GM23338 (cell line): ENCODE results near the gene EPS8. TPM values are rescaled to one million over a fixed set of nuclear protein-coding genes. Genes with fewer than 3 reads are reported as not detected.

Experiments used
- ATAC-seq: fragments of 200-7000 bp; cut with Tn5 transposase; 3 replicates; pipeline ENCODE4 v1.9.1; 2020
- DNase-seq: peaks from one replicate; pipeline ENCODE4 v3.0.0-alpha.2; 2015; ENCODE audit warnings: low spot score
- H2AFZ ChIP-seq: fragments of 200-600 bp; sonication (generic); 2 replicates; pipeline ENCODE4 v1.8.0; 2016; ENCODE audit warnings: antibody characterized with exemption, mild to moderate bottlenecking, moderate library complexity
- H3F3A ChIP-seq: fragments of 200-600 bp; sonication (generic); replicated peaks from 2 replicates; pipeline ENCODE4 v1.8.0; 2017; ENCODE audit warnings: antibody characterized with exemption, mixed run types, low read depth
- H3K27ac ChIP-seq: fragments of 200-600 bp; sonication (generic); 2 replicates; pipeline ENCODE4 v1.6.1; 2016; ENCODE audit warnings: low read depth
- H3K27me3 ChIP-seq: fragments of 200-600 bp; sonication (generic); 2 replicates; pipeline ENCODE4 v1.8.0; 2016; ENCODE audit warnings: mild to moderate bottlenecking, mixed run types, moderate library complexity; ENCODE audit not compliant: insufficient read depth
- H3K36me3 ChIP-seq: fragments of 200-600 bp; sonication (generic); 2 replicates; pipeline ENCODE4 v1.8.0; 2016; ENCODE audit warnings: mild to moderate bottlenecking; ENCODE audit not compliant: insufficient read depth
- H3K4me1 ChIP-seq: fragments of 200-600 bp; sonication (generic); 2 replicates; pipeline ENCODE4 v1.8.0; 2016; ENCODE audit warnings: mild to moderate bottlenecking, moderate library complexity; ENCODE audit not compliant: insufficient read depth
- H3K4me2 ChIP-seq: fragments of 200-600 bp; sonication (generic); 2 replicates; pipeline ENCODE4 v1.7.1; 2017; ENCODE audit warnings: mixed run types
- H3K4me3 ChIP-seq: fragments of 200-600 bp; sonication (generic); 2 replicates; pipeline ENCODE4 v1.6.1; 2016; ENCODE audit warnings: mixed run types
- H3K79me2 ChIP-seq: fragments of 200-600 bp; sonication (generic); replicated peaks from 2 replicates; pipeline ENCODE4 v1.8.0; 2017; ENCODE audit warnings: mild to moderate bottlenecking; ENCODE audit not compliant: insufficient read depth
- H3K9me2 ChIP-seq: fragments of 200-600 bp; sonication (generic); 2 replicates; pipeline ENCODE4 v1.8.0; 2017; ENCODE audit not compliant: insufficient read depth
- H4K20me1 ChIP-seq: fragments of 200-600 bp; sonication (generic); replicated peaks from 2 replicates; pipeline ENCODE4 v1.8.0; 2017; ENCODE audit warnings: mild to moderate bottlenecking; ENCODE audit not compliant: insufficient read depth
- H3K27ac Mint-ChIP-seq: 2 replicates; pipeline ENCODE4 v1.8.0; 2020; ENCODE audit warnings: inconsistent platforms, mild to moderate bottlenecking, moderate library complexity, mixed read lengths
- H3K27me3 Mint-ChIP-seq: 3 replicates; pipeline ENCODE4 v1.8.0; 2022; ENCODE audit warnings: low read depth, mild to moderate bottlenecking, moderate library complexity, mixed read lengths, inconsistent platforms; ENCODE audit not compliant: insufficient read depth, poor library complexity
- H3K36me3 Mint-ChIP-seq: 3 replicates; pipeline ENCODE4 v1.8.0; 2021; ENCODE audit warnings: low read depth, mild to moderate bottlenecking, inconsistent platforms, moderate library complexity, mixed read lengths
- H3K4me1 Mint-ChIP-seq: 3 replicates; pipeline ENCODE4 v1.8.0; 2020; ENCODE audit warnings: mild to moderate bottlenecking, inconsistent platforms, mixed read lengths
- H3K4me3 Mint-ChIP-seq: 3 replicates; pipeline ENCODE4 v1.8.0; 2021; ENCODE audit warnings: moderate library complexity, mild to moderate bottlenecking, inconsistent platforms, mixed read lengths
- H3K9me3 Mint-ChIP-seq: 3 replicates; pipeline ENCODE4 v1.8.0; 2020; ENCODE audit warnings: moderate library complexity, mild to moderate bottlenecking, inconsistent platforms, mixed read lengths
- CREB1 ChIP-seq: fragments of 250-450 bp; sonication (Bioruptor Pico); IDR thresholded peaks from 2 replicates; pipeline ENCODE4 v1.5.0; 2020; ENCODE audit warnings: low read depth, mild to moderate bottlenecking, moderate library complexity
- CTCF ChIP-seq, 2 experiments: fragments of 200-600 bp in 1 of 2; sonication (generic) in 1 of 2; conservative IDR thresholded peaks; 2 replicates each; pipeline versions ENCODE4 v1.5.1 to v1.6.1; 2016 to 2017; ENCODE audit warnings: antibody characterized with exemption in 2 of 2, low read depth in 2 of 2, mild to moderate bottlenecking in 2 of 2, moderate library complexity in 1 of 2
- ETS1 ChIP-seq: IDR thresholded peaks from 2 replicates; pipeline ENCODE4 v1.6.1; 2016; ENCODE audit warnings: antibody characterized with exemption
- EZH2 ChIP-seq: fragments of 200-600 bp; sonication (generic); IDR thresholded peaks from one replicate; pipeline ENCODE4 v1.8.0; 2017; ENCODE audit warnings: antibody characterized with exemption, mild to moderate bottlenecking, low read depth; ENCODE audit not compliant: unreplicated experiment
- EZH2phosphoT487 ChIP-seq: fragments of 200-600 bp; sonication (generic); IDR thresholded peaks from one replicate; pipeline ENCODE4 v1.8.1; 2018; ENCODE audit warnings: antibody characterized with exemption; ENCODE audit not compliant: unreplicated experiment
- NANOG ChIP-seq: IDR thresholded peaks from 2 replicates; pipeline ENCODE4 v1.6.1; 2016; ENCODE audit warnings: antibody characterized with exemption, borderline replicate concordance
- POLR2AphosphoS5 ChIP-seq: IDR thresholded peaks from 2 replicates; pipeline ENCODE4 v1.6.1; 2016; ENCODE audit warnings: antibody characterized with exemption, low read depth
- REST ChIP-seq: IDR thresholded peaks from one replicate; pipeline ENCODE4 v1.6.1; 2018; ENCODE audit warnings: antibody characterized with exemption; ENCODE audit not compliant: unreplicated experiment
- STAT1 ChIP-seq: IDR thresholded peaks from one replicate; pipeline ENCODE4 v1.6.1; 2016; ENCODE audit warnings: antibody characterized with exemption; ENCODE audit not compliant: unreplicated experiment
- ZNF114 ChIP-seq: fragments of 250-450 bp; sonication (Bioruptor Pico); IDR thresholded peaks from 2 replicates; pipeline ENCODE4 v1.5.0; 2020; ENCODE audit warnings: mild to moderate bottlenecking, moderate library complexity
- ZNF331 ChIP-seq: fragments of 250-450 bp; sonication (Bioruptor Pico); IDR thresholded peaks from 2 replicates; pipeline ENCODE4 v1.5.0; 2020; ENCODE audit warnings: low read depth, mild to moderate bottlenecking, moderate library complexity
- polyA plus RNA-seq: library from polyadenylated mRNA; unstranded; fragments of >200 nt; fragmentation: Nextera tagmentation; extraction: Ambion mirVana; gene quantifications from 2 replicates; pipeline ENCODE4 v1.2.1, GENCODE V29; 2016
- total RNA-seq: library from RNA; depleted of rRNA; stranded (reverse); fragments of >200 nt; shearing (Covaris generic); gene quantifications from 2 replicates; pipeline ENCODE4 v1.2.3, GENCODE V29; 2014
- TF ChIP-seq, protein P1 (sequence below): fragments of 250-450 bp; sonication (Bioruptor Pico); IDR thresholded peaks from 2 replicates; pipeline ENCODE4 v1.5.0; 2020; ENCODE audit warnings: mild to moderate bottlenecking, moderate library complexity

Gene EPS8
- total and polyA plus RNA-seq, 2 experiments from 2014 or later, result 3.5 to 5.4 TPM

- H3F3A ChIP-seq, result no peaks in the 10 kb centered on the region
- TF ChIP-seq STAT1 (no peak), ZNF331 (CRISPR knock-in tag) (no peak), CTCF (conservative IDR thresholded peaks at IDR 0.05; ENCODE audit: low read depth in 2 of 2) (no peak), NANOG (no peak), EZH2 (no peak), ZNF114 (CRISPR knock-in tag) (no peak), ETS1 (no peak), CREB1 (CRISPR knock-in tag) (no peak), REST (no peak), EZH2phosphoT487 (no peak), POLR2AphosphoS5 (no peak)
- TF ChIP-seq, protein P1, sequence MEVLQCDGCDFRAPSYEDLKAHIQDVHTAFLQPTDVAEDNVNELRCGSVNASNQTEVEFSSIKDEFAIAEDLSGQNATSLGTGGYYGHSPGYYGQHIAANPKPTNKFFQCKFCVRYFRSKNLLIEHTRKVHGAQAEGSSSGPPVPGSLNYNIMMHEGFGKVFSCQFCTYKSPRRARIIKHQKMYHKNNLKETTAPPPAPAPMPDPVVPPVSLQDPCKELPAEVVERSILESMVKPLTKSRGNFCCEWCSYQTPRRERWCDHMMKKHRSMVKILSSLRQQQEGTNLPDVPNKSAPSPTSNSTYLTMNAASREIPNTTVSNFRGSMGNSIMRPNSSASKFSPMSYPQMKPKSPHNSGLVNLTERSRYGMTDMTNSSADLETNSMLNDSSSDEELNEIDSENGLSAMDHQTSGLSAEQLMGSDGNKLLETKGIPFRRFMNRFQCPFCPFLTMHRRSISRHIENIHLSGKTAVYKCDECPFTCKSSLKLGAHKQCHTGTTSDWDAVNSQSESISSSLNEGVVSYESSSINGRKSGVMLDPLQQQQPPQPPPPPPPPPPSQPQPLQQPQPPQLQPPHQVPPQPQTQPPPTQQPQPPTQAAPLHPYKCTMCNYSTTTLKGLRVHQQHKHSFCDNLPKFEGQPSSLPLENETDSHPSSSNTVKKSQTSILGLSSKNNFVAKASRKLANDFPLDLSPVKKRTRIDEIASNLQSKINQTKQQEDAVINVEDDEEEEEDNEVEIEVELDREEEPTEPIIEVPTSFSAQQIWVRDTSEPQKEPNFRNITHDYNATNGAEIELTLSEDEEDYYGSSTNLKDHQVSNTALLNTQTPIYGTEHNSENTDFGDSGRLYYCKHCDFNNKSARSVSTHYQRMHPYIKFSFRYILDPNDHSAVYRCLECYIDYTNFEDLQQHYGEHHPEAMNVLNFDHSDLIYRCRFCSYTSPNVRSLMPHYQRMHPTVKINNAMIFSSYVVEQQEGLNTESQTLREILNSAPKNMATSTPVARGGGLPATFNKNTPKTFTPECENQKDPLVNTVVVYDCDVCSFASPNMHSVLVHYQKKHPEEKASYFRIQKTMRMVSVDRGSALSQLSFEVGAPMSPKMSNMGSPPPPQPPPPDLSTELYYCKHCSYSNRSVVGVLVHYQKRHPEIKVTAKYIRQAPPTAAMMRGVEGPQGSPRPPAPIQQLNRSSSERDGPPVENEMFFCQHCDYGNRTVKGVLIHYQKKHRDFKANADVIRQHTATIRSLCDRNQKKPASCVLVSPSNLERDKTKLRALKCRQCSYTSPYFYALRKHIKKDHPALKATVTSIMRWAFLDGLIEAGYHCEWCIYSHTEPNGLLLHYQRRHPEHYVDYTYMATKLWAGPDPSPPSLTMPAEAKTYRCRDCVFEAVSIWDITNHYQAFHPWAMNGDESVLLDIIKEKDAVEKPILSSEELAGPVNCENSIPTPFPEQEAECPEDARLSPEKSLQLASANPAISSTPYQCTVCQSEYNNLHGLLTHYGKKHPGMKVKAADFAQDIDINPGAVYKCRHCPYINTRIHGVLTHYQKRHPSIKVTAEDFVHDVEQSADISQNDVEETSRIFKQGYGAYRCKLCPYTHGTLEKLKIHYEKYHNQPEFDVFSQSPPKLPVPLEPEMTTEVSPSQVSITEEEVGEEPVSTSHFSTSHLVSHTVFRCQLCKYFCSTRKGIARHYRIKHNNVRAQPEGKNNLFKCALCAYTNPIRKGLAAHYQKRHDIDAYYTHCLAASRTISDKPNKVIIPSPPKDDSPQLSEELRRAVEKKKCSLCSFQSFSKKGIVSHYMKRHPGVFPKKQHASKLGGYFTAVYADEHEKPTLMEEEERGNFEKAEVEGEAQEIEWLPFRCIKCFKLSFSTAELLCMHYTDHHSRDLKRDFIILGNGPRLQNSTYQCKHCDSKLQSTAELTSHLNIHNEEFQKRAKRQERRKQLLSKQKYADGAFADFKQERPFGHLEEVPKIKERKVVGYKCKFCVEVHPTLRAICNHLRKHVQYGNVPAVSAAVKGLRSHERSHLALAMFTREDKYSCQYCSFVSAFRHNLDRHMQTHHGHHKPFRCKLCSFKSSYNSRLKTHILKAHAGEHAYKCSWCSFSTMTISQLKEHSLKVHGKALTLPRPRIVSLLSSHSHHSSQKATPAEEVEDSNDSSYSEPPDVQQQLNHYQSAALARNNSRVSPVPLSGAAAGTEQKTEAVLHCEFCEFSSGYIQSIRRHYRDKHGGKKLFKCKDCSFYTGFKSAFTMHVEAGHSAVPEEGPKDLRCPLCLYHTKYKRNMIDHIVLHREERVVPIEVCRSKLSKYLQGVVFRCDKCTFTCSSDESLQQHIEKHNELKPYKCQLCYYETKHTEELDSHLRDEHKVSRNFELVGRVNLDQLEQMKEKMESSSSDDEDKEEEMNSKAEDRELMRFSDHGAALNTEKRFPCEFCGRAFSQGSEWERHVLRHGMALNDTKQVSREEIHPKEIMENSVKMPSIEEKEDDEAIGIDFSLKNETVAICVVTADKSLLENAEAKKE, result no peak
- no peak overlapping the region for H3K4me3 Mint-ChIP-seq
- no peak overlapping the region for H2AFZ ChIP-seq
- DNase-seq (no peak), ATAC-seq (no peak)
- H3K4me2 ChIP-seq, result no peak overlapping the region
- H4K20me1 ChIP-seq, result no peaks in the 10 kb centered on the region
- peaks cover 12% of the 10 kb centered on the region; the same call in 1 of the 2 replicates for H3K4me1 ChIP-seq
- no peaks in the 10 kb centered on the region for H3K9me3 Mint-ChIP-seq
- H3K27me3 ChIP-seq, result no peaks in the 10 kb centered on the region
- no peak overlapping the region for H3K4me3 ChIP-seq
- no peaks in the 10 kb centered on the region for H3K9me2 ChIP-seq
- no peak overlapping the region for H3K27ac ChIP-seq
- H3K4me1 Mint-ChIP-seq, result peaks cover 13% of the 10 kb centered on the region
- H3K36me3 Mint-ChIP-seq, result no peaks in the 10 kb centered on the region
- peaks cover 4% of the 10 kb centered on the region for H3K27me3 Mint-ChIP-seq
- H3K36me3 ChIP-seq, result no peaks in the 10 kb centered on the region
- H3K27ac Mint-ChIP-seq, result no peak overlapping the region
- no peaks in the 10 kb centered on the region for H3K79me2 ChIP-seq
Observed at GRCh38 chr12:15687583-15687982, 101.6 kb downstream of the EPS8 start.
